Gastrocnemius medialis (tissue), 4 donors: ENCODE data around the gene RNF181. TPM values are rescaled to one million over a fixed set of nuclear protein-coding genes. Genes with fewer than 3 reads are reported as not detected.
"Not testable (repeated sequence)": the region's sequence is repeated elsewhere in the genome, so short reads cannot be mapped to it uniquely, and the experiment has no call there.

Source experiments
- ATAC-seq, 2 donors: fragments of 150-250 bp; one replicate each; pipeline ENCODE4 v1.9.1; 2016
- DNase-seq, 2 donors: peaks; one replicate each; pipeline ENCODE4 v3.0.0-alpha.2; 2019
- H3K27ac ChIP-seq, 4 donors: fragments of 200-600 bp; sonication (generic); 1 replicate in 1 of 4; 2 replicates in 3 of 4; pipeline ENCODE4 v1.5.1; 2016 to 2018; ENCODE audit warnings: mild to moderate bottlenecking in 2 of 4, moderate library complexity in 1 of 4
- H3K27me3 ChIP-seq, 3 donors: fragments of 200-600 bp; sonication (generic) in 2 of 3; 1 replicate in 1 of 3; 2 replicates in 2 of 3; pipeline versions ENCODE4 v1.5.1 to v1.6.0; 2016 to 2019; ENCODE audit warnings: mild to moderate bottlenecking in 1 of 3, moderate library complexity in 1 of 3
- H3K36me3 ChIP-seq, 2 donors: fragments of 200-600 bp; sonication (generic) in 1 of 2; one replicate each; pipeline ENCODE4 v1.5.1; 2017 to 2018
- H3K4me1 ChIP-seq, 2 donors: fragments of 200-600 bp; sonication (generic) in 1 of 2; one replicate each; pipeline ENCODE4 v1.5.1; 2016 to 2017; ENCODE audit warnings: mild to moderate bottlenecking in 2 of 2
- H3K4me3 ChIP-seq, 4 donors: fragments of 200-600 bp; sonication (generic) in 3 of 4; 1 replicate in 1 of 4; 2 replicates in 3 of 4; pipeline ENCODE4 v1.5.1; 2016 to 2019; ENCODE audit warnings: mild to moderate bottlenecking in 2 of 4
- H3K9me3 ChIP-seq, 3 donors: fragments of 200-600 bp; sonication (generic) in 2 of 3; 1 replicate in 1 of 3; 2 replicates in 2 of 3; pipeline ENCODE4 v1.5.1; 2016 to 2019
- POLR2A ChIP-seq, 2 donors: fragments of 450-650 bp; IDR thresholded peaks; one replicate each; pipeline ENCODE4 v1.6.1; 2017; ENCODE audit warnings: antibody characterized with exemption in 2 of 2, mild to moderate bottlenecking in 2 of 2, moderate library complexity in 2 of 2
- in situ Hi-C, 4 donors: fragments of 200-750 bp; cut with MboI; loops; one replicate each; pipeline versions ENCODE4 v1.15.0 to v1.8.0; 2017; ENCODE audit warnings: low sequenced_read_pairs in 4 of 4
- intact Hi-C: fragments of 100-400 bp; cut with DNase I; formaldehyde crosslinking; loops from one replicate; pipeline ENCODE4 v1.15.1; 2023; ENCODE audit warnings: low total_unique reads
- total RNA-seq, 4 donors: library from RNA; depleted of rRNA; stranded (reverse); fragments of >200 nt; gene quantifications; one replicate each; pipeline versions ENCODE4 v1.1.0 to v1.2.3, GENCODE V29; 2016
- TF ChIP-seq, protein P1 (sequence below), 5 experiments: fragments of 450-650 bp in 3 of 5; fragments of 200-600 bp in 2 of 5; sonication (generic) in 2 of 5; IDR thresholded peaks in 4 of 5; conservative IDR thresholded peaks in 1 of 5; 1 replicate in 4 of 5; 2 replicates in 1 of 5; pipeline ENCODE4 v1.5.1; 2016 to 2019; ENCODE audit warnings: antibody characterized with exemption in 5 of 5, mild to moderate bottlenecking in 3 of 5, moderate library complexity in 3 of 5

Gene RNF181
- total RNA-seq, 4 donors from 2014 or later: 207 to 235 (median 215) TPM

DNA sequence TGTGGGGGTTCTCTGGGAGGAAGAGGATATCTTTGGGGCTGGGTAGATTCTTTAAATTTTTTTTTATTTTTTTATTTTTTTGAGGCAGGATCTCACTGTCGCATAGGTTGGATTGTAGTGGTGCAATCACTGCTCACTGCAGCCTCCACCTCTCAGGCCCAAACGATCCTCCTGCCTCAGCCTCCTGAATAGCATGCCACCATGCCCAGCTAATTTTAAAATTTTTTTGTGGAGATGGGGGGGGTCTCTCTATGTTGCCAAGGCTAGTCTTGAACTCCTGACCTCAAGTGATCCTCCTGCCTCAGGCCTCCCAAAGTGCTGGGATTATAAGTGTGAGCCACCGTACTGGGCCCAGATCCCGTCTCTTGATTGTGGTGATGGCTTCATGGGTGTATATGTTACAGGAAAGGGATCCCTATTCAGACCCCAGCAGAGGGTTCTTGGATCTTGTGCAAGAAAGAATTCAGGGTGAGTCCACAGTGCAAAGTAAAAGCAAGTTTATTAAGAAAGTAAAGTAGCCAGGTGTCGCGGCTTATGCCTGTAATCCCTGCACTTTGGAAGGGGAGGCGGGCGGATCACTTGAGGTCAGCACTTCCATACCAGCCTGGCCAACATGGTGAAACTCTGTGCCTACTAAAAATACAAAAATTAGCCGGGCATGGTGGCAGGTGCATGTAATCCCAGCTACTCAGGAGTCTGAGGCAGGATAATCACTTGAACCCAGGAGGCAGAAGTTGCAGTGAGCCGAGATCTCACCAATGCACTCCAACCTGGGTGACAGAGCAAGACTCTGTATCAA, 18.4 kb downstream of the RNF181 start:
- in situ Hi-C loops: no loop called here
- Histone ChIP-seq H3K27ac (peak overlapping the region; percentile 95 to 99 (median 99)), H3K36me3 (peaks cover 0 to 3% of the 10 kb centered on the region in 2 donors), H3K4me1 (peaks cover 49 to 54% of the 10 kb centered on the region in 2 donors), H3K4me3 (no peak overlapping the region), H3K9me3 (no peaks in the 10 kb centered on the region), H3K27me3 (no peaks in the 10 kb centered on the region)
- TF ChIP-seq, protein P1, sequence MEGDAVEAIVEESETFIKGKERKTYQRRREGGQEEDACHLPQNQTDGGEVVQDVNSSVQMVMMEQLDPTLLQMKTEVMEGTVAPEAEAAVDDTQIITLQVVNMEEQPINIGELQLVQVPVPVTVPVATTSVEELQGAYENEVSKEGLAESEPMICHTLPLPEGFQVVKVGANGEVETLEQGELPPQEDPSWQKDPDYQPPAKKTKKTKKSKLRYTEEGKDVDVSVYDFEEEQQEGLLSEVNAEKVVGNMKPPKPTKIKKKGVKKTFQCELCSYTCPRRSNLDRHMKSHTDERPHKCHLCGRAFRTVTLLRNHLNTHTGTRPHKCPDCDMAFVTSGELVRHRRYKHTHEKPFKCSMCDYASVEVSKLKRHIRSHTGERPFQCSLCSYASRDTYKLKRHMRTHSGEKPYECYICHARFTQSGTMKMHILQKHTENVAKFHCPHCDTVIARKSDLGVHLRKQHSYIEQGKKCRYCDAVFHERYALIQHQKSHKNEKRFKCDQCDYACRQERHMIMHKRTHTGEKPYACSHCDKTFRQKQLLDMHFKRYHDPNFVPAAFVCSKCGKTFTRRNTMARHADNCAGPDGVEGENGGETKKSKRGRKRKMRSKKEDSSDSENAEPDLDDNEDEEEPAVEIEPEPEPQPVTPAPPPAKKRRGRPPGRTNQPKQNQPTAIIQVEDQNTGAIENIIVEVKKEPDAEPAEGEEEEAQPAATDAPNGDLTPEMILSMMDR (IDR thresholded peaks at IDR 0.05 in 4 of 5, conservative IDR thresholded peaks at IDR 0.05 in 1 of 5): no peak
- TF ChIP-seq POLR2A (IDR thresholded peaks at IDR 0.05): no peak
- intact Hi-C loops: no loop called here
- ATAC-seq: no peak
- DNase-seq: peak in 1 of 2 donors; percentile 71

DNA sequence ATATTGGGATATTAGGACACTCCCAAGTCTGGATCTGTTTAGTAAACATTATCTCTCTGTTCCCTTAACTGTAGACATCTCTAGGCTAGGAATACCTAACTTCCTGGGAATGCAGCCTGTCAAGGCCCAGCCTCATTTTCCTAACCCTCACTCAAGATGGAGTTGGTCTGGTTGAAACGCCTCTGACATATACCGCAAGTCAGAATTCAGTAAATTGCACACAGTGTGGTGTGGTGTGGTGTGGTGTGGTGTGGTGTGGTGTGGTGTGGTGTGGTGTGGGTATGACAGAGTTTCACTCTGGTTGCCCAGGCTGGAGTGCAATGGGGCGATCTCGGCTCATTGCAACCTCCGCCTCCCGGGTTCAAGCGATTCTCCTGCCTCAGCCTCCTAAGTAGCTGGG, 19.2 kb downstream of the RNF181 start:
- H3K4me3 ChIP-seq, DNase-seq, in situ Hi-C loops, ATAC-seq, H3K27me3 ChIP-seq, H3K9me3 ChIP-seq, H3K36me3 ChIP-seq: not testable (repeated sequence)
- Histone ChIP-seq H3K4me1 (peaks cover 41 to 51% of the 10 kb centered on the region in 2 donors), H3K27ac (peak overlapping the region; percentile 95 to 99 (median 99))
- intact Hi-C loops: loop anchor here (5.0 kb wide), 1 partner anchor 1008 kb away; the partner anchor contains the start of gene RNF103

DNA sequence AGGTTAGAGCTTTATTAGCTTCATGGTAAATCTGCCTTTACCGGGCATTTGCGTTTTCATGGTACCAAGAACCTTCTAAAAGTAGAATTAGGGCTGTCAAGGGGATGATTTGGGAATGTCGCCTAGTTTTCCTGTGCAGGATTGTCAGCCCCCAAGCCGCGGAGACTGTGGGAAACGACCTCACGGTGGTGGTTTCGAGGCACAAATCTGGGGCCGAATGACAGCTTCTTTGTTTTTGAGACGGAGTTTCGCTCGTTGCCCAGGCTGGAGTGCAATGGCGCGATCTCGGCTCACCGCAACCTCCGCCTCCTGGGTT, 19.8 kb downstream of the RNF181 start:
- peaks cover 35 to 46% of the 10 kb centered on the region in 2 donors for H3K4me1 ChIP-seq
- H3K27me3 ChIP-seq: no peaks in the 10 kb centered on the region
- DNase-seq: no peak
- no peak for ATAC-seq
- H3K9me3 ChIP-seq: no peaks in the 10 kb centered on the region
- H3K36me3 ChIP-seq: peaks cover 0 to 16% of the 10 kb centered on the region in 2 donors
- no peak for TF ChIP-seq POLR2A (IDR thresholded peaks at IDR 0.05)
- TF ChIP-seq, protein P1 (IDR thresholded peaks at IDR 0.05 in 4 of 5, conservative IDR thresholded peaks at IDR 0.05 in 1 of 5): no peak
- H3K4me3 ChIP-seq: peak overlapping the region; percentile 95 to 100 (median 98)
- peak overlapping the region; percentile 95 to 99 (median 99) for H3K27ac ChIP-seq
- in situ Hi-C loops: no loop called here
- intact Hi-C loops: loop anchor here (5.0 kb wide), 1 partner anchor 1007 kb away; the partner anchor contains the start of gene RNF103

DNA sequence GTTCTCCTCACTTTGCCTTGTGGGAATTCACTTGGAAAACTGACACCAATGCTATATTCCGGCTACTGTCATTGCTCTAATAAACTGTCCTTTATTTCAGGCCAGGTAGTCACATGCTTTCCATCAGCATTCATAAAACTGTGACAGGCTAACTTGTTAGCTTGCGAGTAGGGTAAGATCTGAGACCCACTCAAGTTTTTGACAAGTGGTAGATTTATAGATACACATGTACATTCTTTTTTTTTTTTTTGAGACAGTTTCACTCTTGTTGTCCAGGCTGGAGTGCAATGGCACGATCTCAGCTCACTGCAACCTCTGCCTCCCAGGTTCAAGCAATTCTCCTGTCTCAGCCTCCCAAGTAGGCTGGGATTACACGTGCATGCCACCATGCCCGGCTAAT, 22.2 kb downstream of the RNF181 start:
- H3K27me3 ChIP-seq, H3K9me3 ChIP-seq, in situ Hi-C loops, DNase-seq: not testable (repeated sequence)
- Histone ChIP-seq H3K4me3 (peak overlapping the region in 1 of 4 donors; percentile 98), H3K27ac (peak overlapping the region; percentile 95 to 99 (median 99)), H3K36me3 (peaks cover under 1 to 39% of the 10 kb centered on the region in 2 donors), H3K4me1 (peaks cover 27 to 33% of the 10 kb centered on the region in 2 donors)
- peak in 1 of 2 donors; percentile 8 for ATAC-seq
- intact Hi-C loops: loop anchor here (5.0 kb wide), 1 partner anchor 1005 kb away; the partner anchor contains the start of gene RNF103

DNA sequence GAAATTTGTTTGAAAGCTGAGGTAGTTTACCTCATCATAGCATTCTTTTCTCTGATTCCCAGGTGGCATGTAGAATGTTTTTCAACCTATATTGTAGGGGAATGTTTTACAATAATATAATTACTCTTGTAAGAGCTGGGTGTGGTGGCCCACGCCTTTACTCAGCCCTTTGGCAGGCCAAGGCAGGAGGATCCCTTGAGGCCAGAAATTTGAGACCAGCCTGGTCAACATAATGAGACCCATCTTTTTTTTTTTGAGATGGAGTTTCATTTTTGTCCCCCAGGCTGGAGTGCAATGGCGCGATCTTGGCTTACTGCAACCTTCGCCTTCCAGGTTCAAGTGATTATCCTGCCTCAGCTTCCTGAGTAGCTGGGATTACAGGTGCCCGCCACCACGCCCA, 24.1 kb downstream of the RNF181 start:
- ATAC-seq: no peak
- peaks cover 26 to 33% of the 10 kb centered on the region in 2 donors for H3K4me1 ChIP-seq
- in situ Hi-C loops (loop anchor here in 1 of 4 donors (10.0 kb wide), 1 partner anchor 465 kb away; no protein-coding TSS in a partner anchor), intact Hi-C loops (loop anchor here (5.0 kb wide), 1 partner anchor 1003 kb away; the partner anchor contains the start of gene RNF103)
- no peak for DNase-seq
- no peaks in the 10 kb centered on the region for H3K9me3 ChIP-seq
- H3K27ac ChIP-seq: peak overlapping the region in 1 of 4 donors; percentile 36
- H3K4me3 ChIP-seq: no peak overlapping the region
- no peak for TF ChIP-seq POLR2A (IDR thresholded peaks at IDR 0.05)
- TF ChIP-seq, protein P1 (IDR thresholded peaks at IDR 0.05 in 4 of 5, conservative IDR thresholded peaks at IDR 0.05 in 1 of 5): no peak
- peaks cover 6 to 58% of the 10 kb centered on the region in 2 donors for H3K36me3 ChIP-seq
- no peaks in the 10 kb centered on the region for H3K27me3 ChIP-seq
